Activated CD8-positive, alpha-beta memory T cell treated with anti-CD3 and anti-CD28 coated beads for 4 hours (primary cell): ENCODE data around the gene POC5.
A peak's percentile ranks its signal among the peaks of the same experiment; 100 is the strongest.
"Not testable (repeated sequence)": the region's sequence is repeated elsewhere in the genome, so short reads cannot be mapped to it uniquely, and the experiment has no call there.

Experiments
- DNase-seq, 2 donors: peaks; one replicate each; pipeline ENCODE4 v3.0.0-alpha.2; 2020; ENCODE audit warnings: low read depth in 2 of 2

The POC5 gene

GRCh38 chr5:75717082-75717922, at the start of gene POC5:
Gene POC5 (minus strand): TSS chr5:75717437. CDS start chr5:75712937, 4,500 bp downstream.
- DNase-seq = peak; percentile 94 to 96

- no peak for DNase-seq
Measured at GRCh38 chr5:75758116-75758515, 40.9 kb upstream of the POC5 start.

- DNase-seq = no peak
Measured at GRCh38 chr5:75756981-75757380, 39.7 kb upstream of the POC5 start.

- DNase-seq = no peak
Measured at GRCh38 chr5:75756211-75756610, 39.0 kb upstream of the POC5 start.

- DNase-seq = no peak
Measured at GRCh38 chr5:75753182-75753581, 35.9 kb upstream of the POC5 start.

GRCh38 chr5:75744355-75744754, 27.1 kb upstream of the POC5 start:
- DNase-seq = no peak

- no peak for DNase-seq
Measured at GRCh38 chr5:75736273-75736672, 19.0 kb upstream of the POC5 start.

GRCh38 chr5:75734913-75735789, 17.9 kb upstream of the POC5 start:
- DNase-seq = no peak

- DNase-seq = no peak
Measured at GRCh38 chr5:75733767-75734166, 16.5 kb upstream of the POC5 start.

GRCh38 chr5:75731515-75731914, 14.3 kb upstream of the POC5 start:
- not testable (repeated sequence) for DNase-seq

- DNase-seq = no peak
Measured at GRCh38 chr5:75729321-75729720, 12.1 kb upstream of the POC5 start.

- no peak for DNase-seq
Measured at GRCh38 chr5:75727931-75728330, 10.7 kb upstream of the POC5 start.

GRCh38 chr5:75726224-75726623, 9.0 kb upstream of the POC5 start:
- DNase-seq = not testable (repeated sequence)

GRCh38 chr5:75723378-75723777, 6.1 kb upstream of the POC5 start:
- DNase-seq = no peak

GRCh38 chr5:75721573-75721972, 4.3 kb upstream of the POC5 start:
- no peak for DNase-seq

GRCh38 chr5:75720882-75721281, 3.6 kb upstream of the POC5 start:
- DNase-seq = no peak

GRCh38 chr5:75716715-75717081, 539 bp downstream of the POC5 start:
- DNase-seq = no peak

- no peak for DNase-seq
Measured at GRCh38 chr5:75712091-75712490, 5.1 kb downstream of the POC5 start.

- no peak for DNase-seq
Measured at GRCh38 chr5:75711151-75711550, 6.1 kb downstream of the POC5 start.

- no peak for DNase-seq
Measured at GRCh38 chr5:75710637-75711036, 6.6 kb downstream of the POC5 start.

GRCh38 chr5:75707911-75708509, 9.2 kb downstream of the POC5 start:
- DNase-seq = no peak

GRCh38 chr5:75706775-75707174, 10.5 kb downstream of the POC5 start:
- no peak for DNase-seq
